ENCODE results near the gene TRPM1. TPM values are rescaled to one million over a fixed set of nuclear protein-coding genes. Genes with fewer than 3 reads are reported as not detected.

Gene TRPM1
- polyA plus RNA-seq, 3 donors: 0.03 to 0.04 TPM; not detected in 1

DNA sequence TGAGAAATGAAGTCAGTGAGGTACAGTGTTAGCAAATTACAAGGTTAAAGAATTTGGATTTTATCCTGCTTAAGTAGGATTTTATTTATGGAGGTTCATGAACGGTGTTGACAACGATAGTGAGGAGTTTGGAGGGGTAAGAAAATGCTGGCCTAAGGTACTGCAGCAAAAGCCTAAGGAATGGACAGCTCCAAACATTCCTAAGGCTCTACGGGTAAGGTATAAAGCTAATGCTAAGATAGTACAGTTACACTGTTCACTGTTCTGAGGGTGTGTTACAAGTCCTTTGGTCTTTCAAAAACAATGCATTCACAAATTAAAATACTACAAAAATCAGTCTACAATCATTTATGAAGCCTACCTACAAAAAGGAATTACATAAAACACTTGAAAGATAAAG lies 117.4 kb downstream of the TRPM1 start:
- Mint-ChIP-seq H3K4me1 (peaks cover 63% of the 10 kb centered on the region), H3K9me3 (peaks cover 0 to 2% (median 0%) of the 10 kb centered on the region in 7 donors), H3K36me3 (peaks cover 57 to 74% of the 10 kb centered on the region in 2 donors), H3K4me3 (no peak overlapping the region), H3K27ac (no peak overlapping the region), H3K27me3 (ENCODE audit: low read depth in 3 of 3) (peaks cover 0 to 2% (median 0%) of the 10 kb centered on the region in 3 donors)
- WGBS (ENCODE audit: insufficient coverage): 94% methylated on average over 2 of the region's 3 CpGs
- H4K20me1 ChIP-seq (ENCODE audit: insufficient read depth, low read length): peaks cover 99% of the 10 kb centered on the region
- no peak overlapping the region for H3K4me3 ChIP-seq (replicated peaks in 1 of 3; ENCODE audit: low read depth in 2 of 3, low read length in 3 of 3)
- TF ChIP-seq, protein P1, sequence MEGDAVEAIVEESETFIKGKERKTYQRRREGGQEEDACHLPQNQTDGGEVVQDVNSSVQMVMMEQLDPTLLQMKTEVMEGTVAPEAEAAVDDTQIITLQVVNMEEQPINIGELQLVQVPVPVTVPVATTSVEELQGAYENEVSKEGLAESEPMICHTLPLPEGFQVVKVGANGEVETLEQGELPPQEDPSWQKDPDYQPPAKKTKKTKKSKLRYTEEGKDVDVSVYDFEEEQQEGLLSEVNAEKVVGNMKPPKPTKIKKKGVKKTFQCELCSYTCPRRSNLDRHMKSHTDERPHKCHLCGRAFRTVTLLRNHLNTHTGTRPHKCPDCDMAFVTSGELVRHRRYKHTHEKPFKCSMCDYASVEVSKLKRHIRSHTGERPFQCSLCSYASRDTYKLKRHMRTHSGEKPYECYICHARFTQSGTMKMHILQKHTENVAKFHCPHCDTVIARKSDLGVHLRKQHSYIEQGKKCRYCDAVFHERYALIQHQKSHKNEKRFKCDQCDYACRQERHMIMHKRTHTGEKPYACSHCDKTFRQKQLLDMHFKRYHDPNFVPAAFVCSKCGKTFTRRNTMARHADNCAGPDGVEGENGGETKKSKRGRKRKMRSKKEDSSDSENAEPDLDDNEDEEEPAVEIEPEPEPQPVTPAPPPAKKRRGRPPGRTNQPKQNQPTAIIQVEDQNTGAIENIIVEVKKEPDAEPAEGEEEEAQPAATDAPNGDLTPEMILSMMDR (IDR thresholded peaks at IDR 0.05): no peak
- H2AFZ ChIP-seq (ENCODE audit: insufficient read depth, low read depth, low read length, poor library complexity, severe bottlenecking): no peak overlapping the region
- peaks cover 36 to 49% of the 10 kb centered on the region in 2 donors for H3K4me1 ChIP-seq (ENCODE audit: control insufficient read depth in 1 of 2, insufficient read depth in 2 of 2, low read length in 2 of 2)
- H3K9me3 ChIP-seq (replicated peaks in 1 of 2; ENCODE audit: control insufficient read depth in 1 of 2, insufficient read depth in 1 of 2, low read length in 2 of 2): peaks cover 0 to 2% of the 10 kb centered on the region in 2 donors
- no peak overlapping the region for H3K4me2 ChIP-seq (replicated peaks; ENCODE audit: extremely low read depth, low read length, poor library complexity, severe bottlenecking)
- peaks cover 95% of the 10 kb centered on the region for H3K79me2 ChIP-seq (ENCODE audit: insufficient read depth, low read length)
- H3K27ac ChIP-seq (ENCODE audit: low read depth in 1 of 2, low read length in 2 of 2): peak overlapping the region in 1 of 2 donors; percentile 46
- no peak overlapping the region for H3K9ac ChIP-seq (ENCODE audit: insufficient read depth, low read length, poor library complexity, severe bottlenecking)
- peaks cover 57 to 73% of the 10 kb centered on the region in 2 donors for H3K36me3 ChIP-seq (replicated peaks in 1 of 2; ENCODE audit: control insufficient read depth in 1 of 2, insufficient read depth in 2 of 2, low read length in 2 of 2)
- intact Hi-C loops (cut with micrococcal nuclease): no loop called here
- DNase-seq: no peak
- no peaks in the 10 kb centered on the region for H3K27me3 ChIP-seq (ENCODE audit: control insufficient read depth in 2 of 2, insufficient read depth in 2 of 2, low read length in 2 of 2)

DNA sequence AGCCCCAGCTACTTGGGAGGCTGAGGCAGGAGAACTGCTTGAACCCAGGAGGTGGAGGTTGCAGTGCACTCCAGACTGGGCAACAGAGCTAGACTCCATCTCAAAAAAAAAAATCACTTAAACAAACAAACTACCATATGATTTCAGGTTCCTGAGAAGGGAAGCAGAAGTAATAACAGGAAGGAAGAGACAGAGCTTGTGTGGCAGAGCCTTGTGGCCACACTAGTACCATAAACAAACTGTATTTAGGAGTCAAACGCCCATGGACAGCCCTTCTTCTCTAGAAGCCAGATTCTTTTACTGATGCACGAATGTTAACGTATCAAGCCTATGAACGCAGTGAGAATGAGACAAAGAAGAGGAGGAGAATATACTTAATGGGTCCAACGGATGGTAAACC lies 122.1 kb downstream of the TRPM1 start:
- Mint-ChIP-seq H3K9me3 (peaks cover 0 to 2% (median 0%) of the 10 kb centered on the region in 7 donors), H3K27me3 (ENCODE audit: low read depth in 3 of 3) (no peaks in the 10 kb centered on the region), H3K4me1 (peaks cover 49% of the 10 kb centered on the region), H3K27ac (peak overlapping the region; percentile 60 to 87 (median 75)), H3K4me3 (peak overlapping the region in 1 of 2 donors; percentile 67), H3K36me3 (peaks cover 53 to 77% of the 10 kb centered on the region in 2 donors)
- WGBS (ENCODE audit: insufficient coverage): no CpG with 5 or more reads among the region's 5 CpGs
- H4K20me1 ChIP-seq (ENCODE audit: insufficient read depth, low read length): peaks cover 100% of the 10 kb centered on the region
- H3K4me1 ChIP-seq (ENCODE audit: control insufficient read depth in 1 of 2, insufficient read depth in 2 of 2, low read length in 2 of 2): peaks cover 28 to 34% of the 10 kb centered on the region in 2 donors
- no peak overlapping the region for H2AFZ ChIP-seq (ENCODE audit: insufficient read depth, low read depth, low read length, poor library complexity, severe bottlenecking)
- H3K36me3 ChIP-seq (replicated peaks in 1 of 2; ENCODE audit: control insufficient read depth in 1 of 2, insufficient read depth in 2 of 2, low read length in 2 of 2): peaks cover 46 to 61% of the 10 kb centered on the region in 2 donors
- intact Hi-C loops (cut with micrococcal nuclease): loop anchor here in 1 of 2 donors (10.0 kb wide), 1 partner anchor 145 kb away; no protein-coding TSS in a partner anchor
- peak; percentile 42 to 64 (median 47) for DNase-seq
- peaks cover 0 to 2% of the 10 kb centered on the region in 2 donors for H3K9me3 ChIP-seq (replicated peaks in 1 of 2; ENCODE audit: control insufficient read depth in 1 of 2, insufficient read depth in 1 of 2, low read length in 2 of 2)
- no peaks in the 10 kb centered on the region for H3K27me3 ChIP-seq (ENCODE audit: control insufficient read depth in 2 of 2, insufficient read depth in 2 of 2, low read length in 2 of 2)
- peak overlapping the region; percentile 29 for H3K4me2 ChIP-seq (replicated peaks; ENCODE audit: extremely low read depth, low read length, poor library complexity, severe bottlenecking)
- peaks cover 96% of the 10 kb centered on the region for H3K79me2 ChIP-seq (ENCODE audit: insufficient read depth, low read length)
- H3K9ac ChIP-seq (ENCODE audit: insufficient read depth, low read length, poor library complexity, severe bottlenecking): no peak overlapping the region
- H3K27ac ChIP-seq (ENCODE audit: low read depth in 1 of 2, low read length in 2 of 2): peak overlapping the region in 1 of 2 donors; percentile 65
- H3K4me3 ChIP-seq (replicated peaks in 1 of 3; ENCODE audit: low read depth in 2 of 3, low read length in 3 of 3): peak overlapping the region in 1 of 3 experiments; percentile 43
- TF ChIP-seq, protein P1 (IDR thresholded peaks at IDR 0.05): no peak
